HUES6 (cell line): ENCODE data around the gene MYADML2.

Experiments
- H3K27ac ChIP-seq: 2 replicates; pipeline ENCODE4 v1.7.0; 2013; ENCODE audit warnings: low read depth, mild to moderate bottlenecking, low read length, inconsistent platforms
- H3K27me3 ChIP-seq: 2 replicates; pipeline ENCODE4 v1.6.1; 2013; ENCODE audit warnings: low read length; ENCODE audit not compliant: control insufficient read depth, insufficient read depth
- H3K36me3 ChIP-seq: 2 replicates; pipeline ENCODE4 v1.6.1; 2013; ENCODE audit warnings: low read length; ENCODE audit not compliant: control insufficient read depth, insufficient read depth
- H3K4me1 ChIP-seq: 2 replicates; pipeline ENCODE4 v1.6.1; 2013; ENCODE audit warnings: low read length; ENCODE audit not compliant: control insufficient read depth, insufficient read depth
- H3K4me3 ChIP-seq: 2 replicates; pipeline ENCODE4 v1.5.1; 2013; ENCODE audit warnings: low read depth, low read length
- H3K9ac ChIP-seq: one replicate; pipeline ENCODE4 v1.6.1; 2013; ENCODE audit warnings: mild to moderate bottlenecking, low read length
- H3K9me3 ChIP-seq: 2 replicates; pipeline ENCODE4 v1.6.1; 2013; ENCODE audit warnings: low read depth, low read length; ENCODE audit not compliant: control insufficient read depth, insufficient read depth

The MYADML2 gene

GRCh38 chr17:81941484-81942166 is 5.4 kb downstream of the MYADML2 start:
- Histone ChIP-seq H3K36me3 (no peaks in the 10 kb centered on the region), H3K9ac (no peak overlapping the region), H3K9me3 (no peaks in the 10 kb centered on the region), H3K27me3 (peaks cover 22% of the 10 kb centered on the region; the same call in 1 of the 2 replicates), H3K4me3 (no peak overlapping the region), H3K27ac (no peak overlapping the region), H3K4me1 (peaks cover 9% of the 10 kb centered on the region; the same call in 1 of the 2 replicates)

- Histone ChIP-seq H3K36me3 (no peaks in the 10 kb centered on the region), H3K4me3 (no peak overlapping the region), H3K4me1 (peaks cover 12% of the 10 kb centered on the region; the same call in 1 of the 2 replicates), H3K9ac (no peak overlapping the region), H3K9me3 (no peaks in the 10 kb centered on the region), H3K27me3 (peaks cover 22% of the 10 kb centered on the region; the same call in 1 of the 2 replicates), H3K27ac (no peak overlapping the region)
These were observed 6.2 kb downstream of the MYADML2 start for GRCh38 chr17:81940538-81941483.

GRCh38 chr17:81939881-81940385 is 7.1 kb downstream of the MYADML2 start:
- peaks cover 8% of the 10 kb centered on the region for H3K36me3 ChIP-seq
- peaks cover 22% of the 10 kb centered on the region; the same call in 1 of the 2 replicates for H3K27me3 ChIP-seq
- H3K9ac ChIP-seq, result no peak overlapping the region
- no peaks in the 10 kb centered on the region for H3K9me3 ChIP-seq
- no peak overlapping the region for H3K27ac ChIP-seq
- H3K4me3 ChIP-seq, result no peak overlapping the region
- H3K4me1 ChIP-seq, result peaks cover 12% of the 10 kb centered on the region; the same call in 1 of the 2 replicates

DNA sequence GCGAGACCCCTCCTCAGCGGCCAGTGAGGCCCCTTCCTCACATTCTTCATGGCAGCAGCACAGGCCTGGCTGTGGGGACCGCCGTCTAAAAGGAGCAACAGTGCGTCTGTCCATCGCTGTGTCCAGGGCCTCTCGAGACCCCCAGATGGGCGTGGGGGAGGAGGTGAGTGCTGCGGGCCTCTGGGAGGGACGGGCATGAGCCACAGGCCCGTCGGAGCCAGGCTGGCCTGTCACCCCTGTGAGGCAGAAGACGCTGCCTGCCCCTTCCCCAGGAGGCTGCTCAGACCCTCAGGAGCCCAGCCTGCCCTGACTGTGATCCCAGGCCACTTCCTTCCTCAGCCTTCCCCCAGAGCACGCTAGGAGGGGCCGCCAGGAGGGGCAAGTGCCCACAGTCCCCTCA is 7.8 kb downstream of the MYADML2 start:
- no peak overlapping the region for H3K27ac ChIP-seq
- H3K4me1 ChIP-seq, result peaks cover 12% of the 10 kb centered on the region; the same call in 1 of the 2 replicates
- no peak overlapping the region for H3K4me3 ChIP-seq

DNA sequence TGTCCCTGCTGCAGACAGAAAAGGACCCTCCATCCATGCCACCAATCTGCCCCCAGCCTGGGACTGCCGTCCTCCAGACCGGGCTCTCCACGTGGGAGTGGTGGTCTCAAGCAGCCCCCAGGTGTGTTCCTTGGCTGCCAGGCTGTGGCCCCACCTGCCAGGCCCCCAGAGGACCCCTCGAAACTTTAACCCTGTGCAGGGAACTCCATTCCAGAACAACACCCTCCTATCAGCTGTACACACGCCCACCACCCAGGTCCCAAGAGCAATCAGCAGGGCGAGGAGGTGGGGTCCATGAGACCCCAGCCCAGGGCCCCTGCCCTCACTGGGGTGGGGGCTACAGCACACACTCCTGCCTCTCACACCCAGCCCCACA is 11.3 kb downstream of the MYADML2 start:
- Histone ChIP-seq H3K4me3 (peak overlapping the region; percentile 41), H3K27ac (no peak overlapping the region), H3K27me3 (peaks cover 17% of the 10 kb centered on the region; the same call in 1 of the 2 replicates), H3K9ac (no peak overlapping the region), H3K4me1 (0 out of 2 replicates have a peak, but pooled peaks cover 3% of the 10 kb centered on the region), H3K9me3 (no peaks in the 10 kb centered on the region), H3K36me3 (peaks cover 34% of the 10 kb centered on the region)

More for the DNA sequence above, 7.8 kb downstream of the MYADML2 start:
- Histone ChIP-seq H3K9me3 (no peaks in the 10 kb centered on the region), H3K27me3 (peaks cover 22% of the 10 kb centered on the region; the same call in 1 of the 2 replicates), H3K9ac (no peak overlapping the region), H3K36me3 (peaks cover 15% of the 10 kb centered on the region)

DNA sequence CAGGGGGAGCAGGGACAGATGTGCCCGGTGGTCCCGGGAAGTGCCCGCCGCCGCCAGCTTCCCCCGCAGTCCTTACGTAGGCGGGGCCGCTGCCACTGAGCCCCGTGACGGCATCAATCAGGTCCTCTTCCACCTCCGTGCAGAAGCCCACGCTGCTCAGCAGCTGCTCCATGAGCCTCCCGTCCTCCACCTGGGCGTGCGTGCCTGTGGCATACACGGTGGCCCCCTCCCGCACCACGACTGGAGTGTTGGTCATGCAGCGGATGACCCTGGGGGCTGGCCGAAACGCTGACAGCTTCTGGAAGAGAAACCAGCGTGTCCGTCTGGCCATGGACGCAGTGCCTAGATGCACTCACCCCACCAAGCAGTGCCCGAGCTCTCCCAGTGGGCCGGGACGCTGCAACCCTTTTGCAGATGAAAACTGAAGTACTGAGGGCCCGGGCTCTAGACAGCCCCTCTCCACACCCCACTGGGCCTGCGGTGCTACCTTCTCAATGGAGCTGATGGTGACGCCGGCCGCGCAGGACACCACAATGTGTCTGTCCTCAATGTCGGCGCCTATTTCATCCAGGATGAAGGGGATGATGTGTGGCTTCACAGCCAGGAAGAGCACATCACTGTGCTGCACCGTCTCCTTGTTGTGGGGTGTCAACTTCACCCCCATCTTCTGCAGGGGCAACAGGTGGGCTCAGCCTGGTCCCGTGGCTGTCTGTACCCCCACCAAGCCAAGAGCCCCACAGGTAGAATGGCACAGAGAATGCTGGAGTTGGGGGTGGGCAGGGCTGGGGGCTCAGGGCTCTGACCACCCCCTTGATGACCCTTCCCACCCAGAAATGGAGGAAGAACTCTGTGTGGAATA is 12.0 kb downstream of the MYADML2 start:
- no peaks in the 10 kb centered on the region for H3K9me3 ChIP-seq
- peaks cover 12% of the 10 kb centered on the region; the same call in 1 of the 2 replicates for H3K27me3 ChIP-seq
- H3K9ac ChIP-seq, result no peak overlapping the region
- no peak overlapping the region for H3K27ac ChIP-seq
- 0 out of 2 replicates have a peak, but pooled peaks cover 3% of the 10 kb centered on the region for H3K4me1 ChIP-seq
- peaks cover 34% of the 10 kb centered on the region for H3K36me3 ChIP-seq
- no peak overlapping the region; the same call in 1 of the 2 replicates for H3K4me3 ChIP-seq

- peaks cover 8% of the 10 kb centered on the region; the same call in 1 of the 2 replicates for H3K27me3 ChIP-seq
- H3K9ac ChIP-seq, result no peak overlapping the region
- H3K9me3 ChIP-seq, result no peaks in the 10 kb centered on the region
- peaks cover 34% of the 10 kb centered on the region for H3K36me3 ChIP-seq
- H3K4me1 ChIP-seq, result 0 out of 2 replicates have a peak, but pooled peaks cover 3% of the 10 kb centered on the region
- H3K27ac ChIP-seq, result no peak overlapping the region
- H3K4me3 ChIP-seq, result no peak overlapping the region
These were observed 12.8 kb downstream of the MYADML2 start for GRCh38 chr17:81934098-81934757.

DNA sequence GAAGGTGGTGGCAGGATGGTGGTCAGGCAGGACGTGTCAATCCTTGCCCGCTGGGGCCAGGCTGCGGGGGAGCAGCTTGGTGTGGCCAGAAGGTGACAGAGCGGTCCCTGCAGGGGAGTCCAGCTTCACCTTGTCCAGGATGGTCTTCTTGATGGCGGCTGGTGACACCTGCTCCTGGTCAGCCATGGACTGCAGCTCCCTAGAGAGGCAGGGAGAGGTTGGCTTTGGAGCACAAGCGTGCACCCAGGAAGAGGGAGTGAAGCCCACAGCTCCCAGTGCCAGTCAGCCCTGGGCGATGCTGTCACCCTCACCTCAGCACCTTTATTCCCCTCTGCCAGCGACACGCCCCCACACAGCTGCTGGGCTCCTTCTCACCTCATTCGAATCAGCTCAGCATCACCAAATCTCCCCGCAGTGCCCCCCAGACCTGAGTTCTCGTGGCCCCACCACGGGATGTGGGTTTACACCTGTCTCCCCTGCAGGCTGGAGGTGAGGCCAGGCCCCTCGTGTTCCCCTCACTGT is 13.8 kb downstream of the MYADML2 start:
- H3K9ac ChIP-seq, result no peak overlapping the region

GRCh38 chr17:81932333-81932983 is 14.6 kb downstream of the MYADML2 start:
- Histone ChIP-seq H3K36me3 (peaks cover 34% of the 10 kb centered on the region), H3K4me3 (no peak overlapping the region)

More for the DNA sequence above, 13.8 kb downstream of the MYADML2 start:
- H3K27me3 ChIP-seq, result peaks cover 14% of the 10 kb centered on the region
- H3K4me3 ChIP-seq, result no peak overlapping the region
- peaks cover 13% of the 10 kb centered on the region for H3K4me1 ChIP-seq
- peaks cover 34% of the 10 kb centered on the region for H3K36me3 ChIP-seq
- no peaks in the 10 kb centered on the region for H3K9me3 ChIP-seq
- no peak overlapping the region for H3K27ac ChIP-seq

More at GRCh38 chr17:81932333-81932983, 14.6 kb downstream of the MYADML2 start:
- peaks cover 13% of the 10 kb centered on the region for H3K4me1 ChIP-seq
- no peak overlapping the region for H3K27ac ChIP-seq
- H3K9me3 ChIP-seq, result no peaks in the 10 kb centered on the region
- no peak overlapping the region for H3K9ac ChIP-seq
- H3K27me3 ChIP-seq, result peaks cover 10% of the 10 kb centered on the region
